ENCODE measurements around the gene UGP2.

DNA sequence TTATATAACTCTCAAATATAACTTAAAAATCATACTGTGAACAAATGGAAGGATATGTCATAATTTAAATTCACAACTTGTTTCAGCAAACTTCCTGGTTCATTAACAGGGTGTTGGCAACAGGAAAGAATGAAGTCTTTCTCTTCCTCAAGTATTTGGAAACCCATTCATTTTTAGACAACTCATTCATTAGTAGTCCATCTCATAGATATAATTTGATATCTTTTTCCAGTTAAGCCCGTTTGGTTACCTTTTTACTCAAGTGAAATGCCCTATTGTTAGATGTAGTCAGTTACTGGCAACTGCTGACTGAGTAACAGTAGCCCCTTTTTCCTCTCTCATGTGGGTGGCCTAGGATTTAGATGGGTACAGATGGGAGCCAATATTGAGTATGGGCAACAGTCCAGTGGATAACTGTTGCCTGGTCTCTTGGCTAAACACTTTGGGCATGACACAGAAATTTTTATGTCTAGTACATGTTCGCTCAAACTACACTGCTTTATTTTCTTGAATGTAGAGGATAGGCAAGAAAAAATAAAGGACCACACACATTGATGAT, 4.6 kb upstream of the UGP2 start:
- TF ChIP-seq BHLHE40 (IDR thresholded peaks at IDR 0.05; ENCODE audit: borderline replicate concordance) (no peak), L3MBTL2 (conservative IDR thresholded peaks at IDR 0.05) (no peak), PKNOX1 (IDR thresholded peaks at IDR 0.05) (no peak), CTBP1 (IDR thresholded peaks at IDR 0.05; ENCODE audit: borderline replicate concordance) (no peak), ELF4 (IDR thresholded peaks at IDR 0.05) (no peak), TARDBP (IDR thresholded peaks at IDR 0.05) (no peak), LEF1 (IDR thresholded peaks at IDR 0.05; ENCODE audit: borderline replicate concordance) (no peak), SP1 (IDR thresholded peaks at IDR 0.05) (no peak), SUZ12 (IDR thresholded peaks at IDR 0.05) (no peak), FOXM1 (IDR thresholded peaks at IDR 0.05; ENCODE audit: borderline replicate concordance) (no peak), ZNF384 (IDR thresholded peaks at IDR 0.05) (no peak), FOXK2 (IDR thresholded peaks at IDR 0.05) (no peak), FOXA1 (IDR thresholded peaks at IDR 0.05) (no peak), NFRKB (IDR thresholded peaks at IDR 0.05) (no peak)
